SW 1271 (cell line): ENCODE results near the gene CCL16.
"Not testable (repeated sequence)": the region's sequence is repeated elsewhere in the genome, so short reads cannot be mapped to it uniquely, and the experiment has no call there.

ENCODE experiments used
- DNase-seq, 2 experiments: peaks; one replicate each; lab custom pipeline; 2025; lab: John Stamatoyannopoulos, UW

The CCL16 gene

DNA sequence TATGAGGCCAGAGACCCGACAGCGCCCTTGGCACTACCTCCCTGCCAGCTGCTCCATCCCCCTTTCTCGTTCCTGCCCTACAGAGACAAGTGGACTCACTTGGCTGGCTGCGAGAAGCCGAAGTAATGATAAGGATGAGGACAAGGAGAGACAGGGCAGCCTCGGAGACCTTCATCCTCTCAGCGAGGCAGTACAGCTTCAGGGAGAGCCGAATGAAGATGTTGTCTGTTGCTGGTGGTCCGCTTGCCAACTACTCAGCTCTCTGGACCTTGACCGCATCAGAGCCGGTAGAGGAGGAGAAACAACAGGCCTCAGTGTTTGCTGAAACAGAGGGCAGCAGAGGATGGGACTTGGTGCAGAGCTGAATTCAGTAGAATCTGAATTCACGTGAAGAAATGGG is at the start of gene CCL16:
Gene CCL16, minus strand, starts transcription at position 252 of the 400 bp plus-strand sequence. Its CDS starts 77 bp downstream, at position 175.
- no peak for DNase-seq

DNA sequence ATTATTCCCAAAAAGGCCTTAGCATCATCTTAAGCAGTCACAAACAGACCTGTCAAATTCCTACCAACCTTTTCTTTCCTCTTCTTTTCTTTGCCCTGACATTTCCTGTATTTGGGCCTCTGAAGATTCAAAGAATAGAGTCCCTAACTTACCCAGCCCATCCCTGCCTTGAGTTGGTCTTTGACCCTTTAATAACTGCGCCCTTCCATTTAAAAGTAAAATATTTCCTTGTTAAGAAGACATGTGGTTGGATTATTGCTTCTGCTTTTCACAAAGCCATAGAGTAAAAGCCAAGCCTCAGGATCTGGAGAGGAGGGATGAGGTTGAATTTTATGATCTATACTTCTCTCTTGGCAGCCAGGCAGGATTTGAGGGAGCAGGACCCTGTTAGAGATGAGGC is 49.7 kb upstream of the CCL16 start:
- no peak for DNase-seq

- DNase-seq: no peak
These were observed 46.5 kb upstream of the CCL16 start for GRCh38 chr17:36027761-36028160.

- no peak for DNase-seq
These were observed 43.0 kb upstream of the CCL16 start for GRCh38 chr17:36024106-36024869.

GRCh38 chr17:36019423-36019822 is 38.1 kb upstream of the CCL16 start:
- DNase-seq: no peak

DNA sequence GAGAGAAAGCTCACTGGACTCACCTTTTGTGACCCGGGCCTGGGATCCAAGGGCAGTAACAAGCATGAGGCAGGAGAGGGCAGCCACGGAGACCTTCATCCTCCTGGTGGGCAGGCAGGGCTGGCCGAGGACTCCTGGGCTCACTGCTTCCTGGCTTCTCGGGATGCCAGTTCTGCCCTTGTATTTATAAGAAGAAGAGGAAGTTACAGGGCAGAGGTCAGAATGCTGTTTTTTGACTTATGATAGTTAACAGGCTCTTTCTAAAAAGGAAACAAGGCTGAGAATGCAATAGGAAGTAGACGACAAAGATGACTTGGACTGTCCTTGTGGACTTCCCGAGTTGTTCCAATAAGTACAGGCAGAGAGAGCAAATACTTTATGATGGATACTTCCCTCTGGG is 36.5 kb upstream of the CCL16 start, which contains the start of gene CCL23:
Gene CCL23, minus strand, starts transcription at position 174 of the 400 bp plus-strand sequence. Its CDS starts 75 bp downstream, at position 99.
- DNase-seq: no peak

- no peak for DNase-seq
These were observed 35.3 kb upstream of the CCL16 start for GRCh38 chr17:36016555-36016954.

- not testable (repeated sequence) for DNase-seq
These were observed 34.6 kb upstream of the CCL16 start for GRCh38 chr17:36015895-36016294.

- DNase-seq: no peak
These were observed 33.6 kb upstream of the CCL16 start for GRCh38 chr17:36014946-36015345.

DNA sequence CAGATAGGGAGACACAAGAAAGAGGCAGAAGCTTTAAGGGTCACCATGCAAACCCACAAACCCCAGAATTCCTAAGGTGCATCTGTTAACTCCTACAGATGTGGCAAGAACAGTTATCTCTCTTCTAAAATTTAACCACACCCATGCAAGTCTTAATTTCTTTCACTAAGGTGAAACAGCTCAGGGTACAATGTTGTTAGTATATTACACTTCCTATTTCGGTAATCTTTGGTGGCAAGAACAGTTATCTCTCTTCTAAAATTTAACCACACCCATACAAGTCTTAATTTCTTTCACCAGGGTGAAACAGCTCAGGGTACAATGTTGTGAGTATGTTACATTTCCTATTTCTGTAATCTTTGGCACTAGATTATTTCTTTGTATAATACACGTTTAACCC is 29.9 kb upstream of the CCL16 start:
- no peak for DNase-seq

- DNase-seq: no peak
These were observed 27.8 kb upstream of the CCL16 start for GRCh38 chr17:36008998-36009665.

DNA sequence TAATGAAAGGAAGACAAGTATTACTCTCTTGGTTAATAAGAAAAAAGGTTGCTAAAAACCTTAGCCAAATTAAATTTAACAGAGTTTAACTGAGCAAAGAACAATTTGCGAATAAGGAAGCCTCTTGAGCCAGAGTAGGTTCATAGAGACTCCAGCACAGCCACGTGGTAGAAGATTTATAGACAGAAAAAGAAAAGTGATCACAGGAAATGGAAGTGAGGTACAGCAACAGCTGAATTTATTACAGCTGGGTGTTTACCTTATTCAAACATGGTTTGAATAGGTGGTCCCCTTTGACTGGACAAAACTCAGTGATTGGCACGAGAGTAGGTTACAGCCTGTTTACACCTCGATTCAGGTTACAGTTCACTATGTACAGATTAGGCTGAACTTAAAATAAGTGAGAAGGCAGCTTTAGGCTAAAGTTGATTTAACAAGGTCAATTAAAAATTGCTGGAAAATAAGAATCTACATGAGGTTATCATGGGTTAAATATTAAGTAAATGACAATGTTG is 23.4 kb upstream of the CCL16 start:
- no peak for DNase-seq

DNA sequence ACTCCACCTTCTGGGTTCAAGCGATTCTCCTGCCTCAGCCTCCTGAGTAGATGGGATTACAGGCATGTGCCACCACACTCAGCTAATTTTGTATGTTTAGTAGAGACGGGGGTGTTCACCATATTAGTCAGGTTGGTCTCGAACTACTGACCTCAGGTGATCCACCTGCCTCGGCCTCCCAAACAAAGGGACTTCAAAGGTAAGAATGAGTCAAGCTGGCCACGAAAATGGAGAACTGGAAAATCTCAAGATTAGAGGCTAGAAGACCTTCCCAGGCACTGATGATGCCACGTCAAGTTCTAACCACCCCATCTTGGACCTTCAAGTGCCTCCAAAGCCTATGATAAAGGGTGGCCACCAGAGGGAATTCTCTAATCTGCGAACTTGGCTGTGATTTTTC is 21.3 kb upstream of the CCL16 start:
- DNase-seq: no peak

DNA sequence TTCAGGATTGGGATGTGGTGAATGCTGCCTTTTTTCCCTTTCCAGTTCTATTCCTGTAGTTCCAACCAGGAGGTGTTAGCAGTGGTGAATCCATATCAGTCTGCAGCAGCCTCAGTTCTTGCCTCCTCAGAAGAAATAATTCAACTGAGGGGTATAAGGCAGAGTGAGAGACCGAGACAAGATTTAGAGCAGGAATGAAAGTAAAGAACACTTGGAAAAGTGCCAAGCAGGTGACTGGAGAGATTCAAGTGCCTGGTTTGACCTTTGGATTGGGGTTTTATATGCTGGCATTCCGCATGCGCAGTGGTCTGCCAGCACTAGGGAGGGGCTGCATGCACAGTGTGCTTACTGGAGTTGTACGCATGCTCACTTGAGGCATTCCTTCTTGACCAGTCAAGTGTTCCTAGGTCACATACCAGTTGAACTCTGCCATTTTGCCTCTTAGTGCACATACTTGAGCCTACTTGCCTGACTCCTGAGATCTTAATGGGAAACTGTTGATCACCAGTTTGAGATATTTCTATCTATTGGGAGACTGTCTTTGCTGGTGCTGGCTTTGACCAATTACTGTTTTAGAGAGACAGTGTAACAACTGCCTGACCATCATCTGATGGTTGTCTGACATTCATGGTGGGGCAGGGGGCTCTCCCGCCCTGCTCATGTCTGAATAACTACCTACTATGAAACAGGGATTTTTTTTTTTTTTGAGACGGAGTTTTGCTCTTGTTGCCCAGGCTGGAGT is 20.7 kb upstream of the CCL16 start:
- no peak for DNase-seq

- DNase-seq: no peak
These were observed 19.9 kb upstream of the CCL16 start, which contains the start of gene CCL15 for GRCh38 chr17:36001110-36001771. Gene CCL15, minus strand, starts transcription at chr17:36001553. Its CDS starts 61 bp downstream, at chr17:36001492.

DNA sequence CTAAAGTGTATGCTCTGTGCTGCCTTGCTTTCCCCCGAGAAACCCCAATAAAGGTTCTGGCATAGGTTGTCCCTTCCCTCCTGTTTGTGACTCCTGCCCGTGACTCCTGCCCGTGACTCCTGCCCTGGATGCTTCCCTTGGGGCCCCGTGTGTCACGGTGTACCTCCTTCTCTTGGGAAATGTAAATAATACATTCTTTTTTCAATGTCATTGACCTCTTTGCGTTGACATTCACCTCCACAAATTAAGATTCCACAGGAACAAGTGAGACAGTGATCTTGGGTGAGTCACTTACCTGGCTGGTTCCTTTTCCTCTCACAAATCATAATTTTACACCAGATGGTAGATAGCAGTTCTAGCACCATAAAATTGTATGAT is 19.4 kb upstream of the CCL16 start:
- no peak for DNase-seq

DNA sequence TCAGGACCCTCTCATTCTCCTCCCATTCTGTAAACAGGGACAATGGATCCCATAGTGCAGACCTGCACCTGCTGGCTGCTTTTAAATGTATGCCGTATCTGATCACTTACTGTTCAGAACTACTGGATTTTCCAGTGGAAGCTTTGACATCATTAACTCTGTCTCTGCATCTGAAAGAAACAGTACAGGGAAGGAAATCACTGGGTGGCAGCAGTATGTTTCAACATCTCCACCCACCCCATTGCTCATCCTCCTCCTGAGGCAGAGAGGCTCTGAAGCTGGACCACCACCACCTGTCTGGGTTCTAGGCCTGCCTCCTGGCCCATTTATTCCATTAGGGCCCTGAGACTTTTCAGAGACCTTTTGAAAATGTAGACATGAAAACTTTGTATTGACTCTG is 17.5 kb upstream of the CCL16 start:
- no peak for DNase-seq

DNA sequence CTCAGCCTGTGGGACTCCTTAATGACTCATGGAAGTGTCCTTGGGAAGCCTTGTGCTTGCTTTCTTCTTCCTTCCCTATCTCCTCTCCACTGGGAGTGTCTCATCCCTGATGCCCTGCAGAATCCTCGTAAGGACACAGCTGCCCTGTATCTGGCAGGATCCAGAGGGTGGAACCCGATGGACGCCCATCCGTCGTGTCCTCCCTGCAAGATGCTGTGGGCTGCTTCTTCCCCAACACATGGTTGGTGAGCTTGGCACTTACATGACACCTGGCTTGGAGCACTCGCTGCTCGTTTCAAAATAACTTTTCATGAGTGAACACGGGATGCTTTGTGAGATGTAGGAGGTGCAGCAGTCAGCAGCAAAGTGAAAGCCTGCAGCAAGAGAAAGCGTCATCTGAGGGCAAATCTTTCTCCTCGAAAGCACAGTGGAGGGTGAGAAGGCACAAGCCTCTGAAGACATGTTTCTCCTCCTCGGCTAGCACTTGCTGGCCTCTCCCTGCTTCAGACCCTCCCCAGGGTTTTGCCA is 16.8 kb upstream of the CCL16 start:
- DNase-seq: no peak

- DNase-seq: not testable (repeated sequence)
These were observed 14.0 kb upstream of the CCL16 start for GRCh38 chr17:35995346-35995745.

DNA sequence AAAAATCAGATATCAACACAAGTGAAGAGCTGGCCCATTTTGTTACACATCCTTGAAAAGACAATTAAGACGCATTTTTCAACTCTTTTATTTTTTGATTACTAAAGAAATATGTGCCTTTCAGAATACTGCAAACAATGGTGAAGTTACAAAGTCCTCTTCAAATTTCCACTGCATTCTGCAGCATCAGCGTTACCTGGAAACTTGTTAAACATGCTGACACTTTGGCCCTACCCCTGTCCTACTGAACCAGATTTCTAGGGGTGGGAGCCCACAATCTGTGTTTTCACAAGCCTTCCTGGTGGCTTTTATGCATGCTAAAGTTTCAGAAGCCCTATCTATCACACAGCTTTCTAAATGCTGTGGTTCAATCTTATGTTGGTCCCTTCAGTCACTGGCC is 9.8 kb upstream of the CCL16 start:
- DNase-seq: no peak

- no peak for DNase-seq
These were observed 6.9 kb upstream of the CCL16 start for GRCh38 chr17:35988164-35988563.

GRCh38 chr17:35986643-35987042 is 5.3 kb upstream of the CCL16 start, which contains the start of gene CCL14:
Gene CCL14, minus strand, starts transcription at chr17:35986729. Its CDS starts 80 bp downstream, at chr17:35986649.
- DNase-seq: no peak
